ENCODE results near the gene RPL27A. TPM values are rescaled to one million over a fixed set of nuclear protein-coding genes. Genes with fewer than 3 reads are reported as not detected.

The RPL27A gene
- total RNA-seq, 1 experiment from 2014 or later: 1,055 TPM

- Histone ChIP-seq H3K4me1 (ENCODE audit: control insufficient read depth in 1 of 2, insufficient read depth in 2 of 2, low read length in 2 of 2) (no peaks in the 10 kb centered on the region), H3K4me3 (replicated peaks in 1 of 2; ENCODE audit: low read depth in 1 of 2, low read length in 2 of 2) (no peak overlapping the region), H3K9ac (ENCODE audit: low read length) (no peak overlapping the region), H4K20me1 (ENCODE audit: insufficient read depth) (no peaks in the 10 kb centered on the region), H3K4me2 (ENCODE audit: low read length) (no peak overlapping the region), H3K9me2 (ENCODE audit: insufficient read depth) (no peaks in the 10 kb centered on the region), H3K27ac (ENCODE audit: low read depth, low read length) (no peak overlapping the region), H3K9me3 (ENCODE audit: control insufficient read depth in 1 of 2, insufficient read depth in 1 of 2, low read depth in 1 of 2, low read length in 2 of 2) (no peaks in the 10 kb centered on the region), H3K27me3 (ENCODE audit: insufficient read depth, low read length) (no peaks in the 10 kb centered on the region), H3K36me3 (ENCODE audit: control insufficient read depth in 1 of 2, insufficient read depth in 2 of 2, low read length in 2 of 2) (no peaks in the 10 kb centered on the region), H3K79me2 (ENCODE audit: insufficient read depth, low read length) (no peaks in the 10 kb centered on the region), H2AFZ (ENCODE audit: low read depth, low read length, poor library complexity, severe bottlenecking) (no peak overlapping the region)
- CTCF ChIA-PET: no interaction called here
- ATAC-seq (no peak), DNase-seq (ENCODE audit: low read depth, low spot score) (no peak)
- no TSS peak for BruUV-seq (replicated peaks)
- POLR2A ChIA-PET: no interaction called here
- TF ChIP-seq YY1 (IDR thresholded peaks at IDR 0.05; ENCODE audit: extremely low read depth, insufficient replicate concordance, low read depth, low read length): no peak
- RAD21 ChIA-PET (ENCODE audit: low non-redundant PET in 1 of 2, low total read pairs in 2 of 2, uncharacterized antibody in 2 of 2, unreplicated experiment in 2 of 2): no interaction called here
- intact Hi-C loops (cut with micrococcal nuclease): no loop called here
Measured at GRCh38 chr11:8707541-8708191, 25.1 kb downstream of the RPL27A start.

GRCh38 chr11:8709002-8709672, 26.5 kb downstream of the RPL27A start:
- H4K20me1 ChIP-seq (ENCODE audit: insufficient read depth): no peaks in the 10 kb centered on the region
- intact Hi-C loops (cut with micrococcal nuclease): no loop called here
- H3K4me2 ChIP-seq (ENCODE audit: low read length): no peak overlapping the region
- BruUV-seq (replicated peaks): no TSS peak
- H2AFZ ChIP-seq (ENCODE audit: low read depth, low read length, poor library complexity, severe bottlenecking): no peak overlapping the region
- RAD21 ChIA-PET (ENCODE audit: low non-redundant PET in 1 of 2, low total read pairs in 2 of 2, uncharacterized antibody in 2 of 2, unreplicated experiment in 2 of 2): no interaction called here
- POLR2A ChIA-PET: interaction anchor here (0.6 kb wide), 1 partner anchor 9 kb away, joined by 3 read pairs; no protein-coding TSS in a partner anchor
- DNase-seq (ENCODE audit: low read depth, low spot score) (no peak), ATAC-seq (no peak)
- H3K27me3 ChIP-seq (ENCODE audit: insufficient read depth, low read length): no peaks in the 10 kb centered on the region
- H3K9me2 ChIP-seq (ENCODE audit: insufficient read depth): no peaks in the 10 kb centered on the region
- no peaks in the 10 kb centered on the region for H3K9me3 ChIP-seq (ENCODE audit: control insufficient read depth in 1 of 2, insufficient read depth in 1 of 2, low read depth in 1 of 2, low read length in 2 of 2)
- no peaks in the 10 kb centered on the region for H3K79me2 ChIP-seq (ENCODE audit: insufficient read depth, low read length)
- H3K36me3 ChIP-seq (ENCODE audit: control insufficient read depth in 1 of 2, insufficient read depth in 2 of 2, low read length in 2 of 2): no peaks in the 10 kb centered on the region
- no peaks in the 10 kb centered on the region for H3K4me1 ChIP-seq (ENCODE audit: control insufficient read depth in 1 of 2, insufficient read depth in 2 of 2, low read length in 2 of 2)
- no peak overlapping the region for H3K9ac ChIP-seq (ENCODE audit: low read length)
- TF ChIP-seq JUND (IDR thresholded peaks at IDR 0.05) (no peak), CBX3 (IDR thresholded peaks at IDR 0.05; ENCODE audit: low read depth) (no peak), CTCF (IDR thresholded peaks at IDR 0.05 in 2 of 3, conservative IDR thresholded peaks at IDR 0.05 in 1 of 3; ENCODE audit: borderline replicate concordance in 1 of 3, insufficient read depth in 1 of 3, low read depth in 2 of 3, low read length in 2 of 3) (no peak), EGR1 (IDR thresholded peaks at IDR 0.05; ENCODE audit: low read depth) (no peak), SIN3A (IDR thresholded peaks at IDR 0.05; ENCODE audit: low read depth) (no peak), POLR2AphosphoS5 (IDR thresholded peaks at IDR 0.05; ENCODE audit: low read depth, low read length) (no peak), TCF7L2 (IDR thresholded peaks at IDR 0.05; ENCODE audit: borderline replicate concordance, extremely low read depth, insufficient read depth, insufficient read length) (no peak), ATF3 (IDR thresholded peaks at IDR 0.05) (no peak)
- H3K27ac ChIP-seq (ENCODE audit: low read depth, low read length): no peak overlapping the region
- CTCF ChIA-PET: no interaction called here
- H3K4me3 ChIP-seq (replicated peaks in 1 of 2; ENCODE audit: low read depth in 1 of 2, low read length in 2 of 2): no peak overlapping the region
